ENCODE data around the gene TRIM59.

TRIM59 gene

GRCh38 chr3:160449636-160450598 lies at the start of gene TRIM59:
Gene TRIM59, minus strand, starts transcription at chr3:160449786. Its CDS starts 10,603 bp downstream, at chr3:160439183.
- DNase-seq = peak; percentile 98

- no peak for DNase-seq
Observed at GRCh38 chr3:160498202-160498601, 48.6 kb upstream of the TRIM59 start.

DNA sequence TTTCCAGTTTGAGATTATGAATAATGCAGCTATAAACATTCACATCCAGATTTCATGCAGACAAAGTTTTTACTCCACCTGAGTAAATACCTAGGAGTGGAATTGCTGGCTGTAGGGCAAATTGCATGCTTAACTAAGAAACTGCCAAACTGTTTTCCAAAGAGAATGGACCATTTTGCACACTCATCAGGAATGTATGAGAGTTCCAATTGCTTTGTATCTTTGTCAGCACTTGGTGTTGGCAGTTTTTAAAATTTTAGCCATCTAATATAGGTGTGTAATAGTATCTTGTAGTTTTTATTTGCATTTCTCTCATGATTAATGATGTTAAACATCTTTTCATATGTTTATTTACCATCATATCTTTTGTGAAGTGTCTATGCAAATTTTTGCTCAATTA lies 40.6 kb upstream of the TRIM59 start:
- DNase-seq = no peak

GRCh38 chr3:160486459-160486869 lies 36.9 kb upstream of the TRIM59 start:
- no peak for DNase-seq

DNA sequence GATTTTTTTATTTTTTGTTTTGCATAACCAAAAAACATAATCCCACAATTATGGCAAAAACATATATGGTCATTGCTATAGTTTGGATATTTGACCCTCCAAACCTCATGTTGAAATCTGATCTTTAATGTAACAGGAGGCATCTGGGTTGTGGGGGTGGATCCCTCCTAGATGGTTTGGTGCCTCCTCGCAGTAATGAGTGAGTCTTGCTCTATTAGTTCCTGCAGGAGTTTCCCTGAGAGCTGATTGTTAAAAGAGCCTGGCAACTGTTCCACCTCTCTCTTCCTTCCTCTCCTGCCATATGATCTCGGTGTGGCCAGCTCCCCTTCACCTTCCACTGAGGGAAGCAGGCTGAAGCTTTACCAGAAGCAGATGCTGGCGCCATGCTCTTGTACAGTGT lies 33.2 kb upstream of the TRIM59 start:
- no peak for DNase-seq

- DNase-seq = no peak
Observed at GRCh38 chr3:160481856-160482255, 32.3 kb upstream of the TRIM59 start.

DNA sequence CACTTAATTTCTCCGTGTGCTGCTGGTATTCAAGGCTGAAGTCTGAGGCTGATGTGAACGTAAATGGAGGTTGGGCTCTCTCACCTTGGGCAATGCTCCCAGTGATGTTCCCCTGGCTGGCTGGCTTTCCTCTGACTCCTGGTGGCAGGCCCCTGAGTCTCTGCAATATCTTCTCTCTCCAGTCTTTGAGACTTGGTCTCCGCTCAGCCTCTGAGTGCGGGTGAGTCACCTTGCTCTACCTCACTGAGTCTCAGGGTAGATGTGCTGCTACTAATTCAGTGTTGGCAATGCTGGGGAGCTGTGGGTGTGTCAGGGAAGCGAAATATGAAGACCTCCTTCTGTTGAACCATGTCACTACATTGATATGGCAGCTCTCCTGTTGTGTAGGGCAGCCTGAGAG lies 31.3 kb upstream of the TRIM59 start:
- no peak for DNase-seq

GRCh38 chr3:160479376-160479775 lies 29.8 kb upstream of the TRIM59 start:
- DNase-seq = no peak

DNA sequence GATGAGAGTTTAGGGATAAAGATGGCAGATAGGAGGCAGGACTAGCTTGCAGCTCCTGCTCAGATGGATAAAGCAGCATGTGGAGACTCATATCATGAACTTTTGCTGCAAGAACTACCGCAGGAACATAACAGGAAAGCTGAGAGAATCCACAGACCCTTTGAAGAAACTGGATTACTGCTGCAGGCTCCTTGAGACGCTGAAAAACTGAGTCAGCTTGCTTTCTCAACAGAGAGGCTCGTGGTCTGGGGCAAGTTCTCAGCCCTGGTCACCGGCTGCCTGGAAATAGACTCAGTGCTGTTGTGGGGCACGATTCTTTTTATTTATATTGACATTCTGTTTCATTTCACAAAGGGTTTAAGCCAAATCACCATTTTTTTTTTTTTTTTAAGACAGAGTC lies 28.8 kb upstream of the TRIM59 start:
- no peak for DNase-seq

DNA sequence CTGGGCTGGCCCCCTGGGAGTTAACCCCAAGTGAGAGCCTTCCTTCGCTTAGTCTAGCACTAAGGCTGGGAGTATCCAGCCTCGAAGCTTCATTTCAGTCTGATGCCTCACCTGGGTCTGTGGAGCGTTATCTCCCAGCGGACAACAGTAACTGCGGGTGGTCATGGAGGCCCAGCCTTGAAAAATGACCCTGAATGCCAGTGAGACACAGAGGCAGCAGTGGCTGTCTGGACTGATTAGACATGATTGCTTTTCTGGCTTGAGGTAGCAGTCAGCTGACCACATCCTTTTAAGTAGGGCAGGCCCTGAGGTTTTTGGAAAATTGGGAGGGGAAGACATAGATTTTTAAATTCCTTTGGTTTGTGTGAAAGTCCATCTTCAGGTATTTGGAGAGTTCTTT lies 28.2 kb upstream of the TRIM59 start:
- no peak for DNase-seq

DNA sequence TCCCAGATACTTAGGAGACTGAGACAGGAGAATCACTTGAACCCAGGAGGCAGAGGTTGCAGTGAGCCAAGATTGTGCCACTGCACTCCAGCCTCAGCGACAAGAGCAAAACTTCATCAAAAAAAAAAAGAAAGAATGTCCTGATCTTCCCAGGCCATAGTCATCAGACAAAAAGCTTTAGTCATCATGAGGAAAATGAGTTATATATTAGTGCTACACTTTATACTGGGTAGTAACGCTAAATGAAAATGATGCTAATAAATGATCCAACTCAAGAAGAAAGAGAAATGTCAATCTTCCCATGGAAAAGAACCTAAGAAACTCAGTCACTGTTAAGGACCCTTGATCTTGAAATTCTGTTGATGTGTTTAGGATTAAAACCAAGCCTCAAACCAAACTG lies 26.3 kb upstream of the TRIM59 start:
- DNase-seq = no peak

DNA sequence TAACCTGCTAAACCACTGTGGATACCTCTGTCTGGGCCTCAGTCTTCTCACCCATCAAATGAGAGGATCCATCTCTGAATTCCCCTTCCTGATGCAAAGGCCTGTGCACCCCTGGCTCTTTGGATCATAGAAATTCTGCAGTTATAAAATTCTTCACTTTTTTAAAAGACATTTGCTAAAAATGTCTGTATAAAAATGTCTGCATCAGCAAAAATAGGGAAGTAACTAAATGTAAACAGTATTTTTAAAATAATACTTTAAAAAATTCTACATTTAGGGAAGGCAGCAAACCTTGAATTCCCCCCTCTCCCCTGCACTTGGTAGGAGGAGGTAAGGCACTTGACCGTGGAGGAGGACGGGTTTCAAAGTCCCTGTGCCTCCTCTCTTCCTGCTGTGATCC lies 25.6 kb upstream of the TRIM59 start:
- no peak for DNase-seq

- DNase-seq = no peak
Observed at GRCh38 chr3:160474416-160474838, 24.8 kb upstream of the TRIM59 start.

DNA sequence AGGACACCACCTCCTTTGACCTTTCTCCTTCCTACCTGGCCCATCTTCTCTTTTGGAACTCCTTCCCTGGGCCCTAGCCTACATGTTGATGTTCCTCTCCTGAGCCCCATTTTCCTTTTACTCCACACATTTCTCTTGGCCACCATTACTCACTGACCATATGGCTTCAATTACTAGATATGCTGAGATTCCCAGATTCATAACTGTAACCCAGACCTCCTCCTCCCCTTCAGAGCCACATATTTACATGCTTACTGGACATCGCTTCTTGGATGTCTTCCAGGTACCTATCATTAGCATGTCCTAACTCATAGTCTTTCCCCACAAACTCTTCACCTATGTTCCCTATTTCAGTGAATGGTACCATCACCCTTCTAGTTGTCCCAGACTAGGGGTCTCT lies 24.4 kb upstream of the TRIM59 start:
- DNase-seq = no peak

GRCh38 chr3:160473221-160473620 lies 23.6 kb upstream of the TRIM59 start:
- no peak for DNase-seq

DNA sequence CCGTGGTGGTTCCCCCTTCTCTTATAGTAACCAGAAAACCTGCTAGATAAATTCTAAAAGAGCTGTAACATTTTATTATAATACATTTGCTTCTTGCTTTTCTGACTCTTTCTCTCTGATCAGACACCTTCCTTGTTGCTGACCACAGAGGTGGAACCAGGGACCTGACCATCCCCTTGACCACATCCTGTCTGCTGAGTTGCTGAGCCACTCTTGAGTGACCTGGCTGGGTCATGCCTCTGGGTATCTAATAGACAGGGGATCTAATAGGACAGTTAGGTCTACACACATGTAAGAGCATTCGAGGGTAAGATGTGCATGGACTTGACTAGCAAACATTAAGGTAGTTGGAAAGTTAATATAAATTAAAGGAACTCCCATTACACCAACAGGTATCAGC lies 22.8 kb upstream of the TRIM59 start:
- DNase-seq = no peak

- no peak for DNase-seq
Observed at GRCh38 chr3:160471892-160472291, 22.3 kb upstream of the TRIM59 start.

GRCh38 chr3:160470181-160470580 lies 20.6 kb upstream of the TRIM59 start:
- no peak for DNase-seq

- no peak for DNase-seq
Observed at GRCh38 chr3:160464971-160465370, 15.4 kb upstream of the TRIM59 start.

DNA sequence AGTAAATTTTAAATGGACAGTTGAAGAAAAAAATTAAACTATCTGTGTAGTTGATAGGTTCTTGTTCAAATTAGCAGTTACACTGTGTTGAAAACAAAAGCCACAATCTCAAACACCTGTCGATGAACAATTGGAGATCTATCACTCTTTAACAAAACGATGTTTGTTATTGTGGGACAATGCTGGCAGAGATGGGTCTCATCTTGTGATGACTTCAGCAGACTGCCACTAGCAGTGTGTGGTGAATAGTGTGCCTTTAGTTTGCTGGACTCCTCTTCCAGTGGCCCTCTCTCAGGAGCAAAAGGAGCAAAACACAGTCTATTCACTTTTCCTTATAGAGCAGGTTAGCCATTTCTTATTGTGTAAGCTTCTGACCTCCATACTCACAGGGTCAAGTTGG lies 14.7 kb upstream of the TRIM59 start:
- DNase-seq = no peak

GRCh38 chr3:160460033-160460432 lies 10.4 kb upstream of the TRIM59 start:
- DNase-seq = no peak

DNA sequence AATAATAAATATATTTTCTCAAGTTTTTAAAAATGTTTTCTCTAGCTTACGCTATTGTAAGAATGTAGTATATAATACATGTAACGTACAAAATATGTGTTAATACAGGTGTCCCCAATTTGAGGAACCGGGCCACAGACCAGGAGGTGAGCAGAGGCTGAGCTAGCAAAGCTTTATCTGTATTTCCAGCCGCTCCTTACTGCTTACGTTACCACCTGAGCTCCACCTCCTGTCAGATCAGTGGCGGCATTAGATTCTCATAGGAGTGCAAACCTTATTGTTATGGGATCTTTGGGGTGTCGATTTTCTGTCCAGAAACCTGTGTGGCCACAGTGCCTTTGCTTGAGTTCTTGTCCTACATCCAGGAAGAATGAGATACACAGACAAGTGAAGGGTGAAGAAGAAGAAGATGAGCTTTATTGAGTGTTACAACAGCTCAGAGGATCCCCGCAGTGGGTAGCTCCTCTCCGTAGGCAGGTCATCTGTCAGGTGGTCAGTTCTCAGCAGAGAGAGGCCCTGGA lies 9.9 kb upstream of the TRIM59 start:
- no peak for DNase-seq

GRCh38 chr3:160458151-160458550 lies 8.6 kb upstream of the TRIM59 start:
- DNase-seq = no peak

- no peak for DNase-seq
Observed at GRCh38 chr3:160455846-160456245, 6.3 kb upstream of the TRIM59 start.

- DNase-seq = no peak
Observed at GRCh38 chr3:160454995-160455394, 5.4 kb upstream of the TRIM59 start.

Measured in stimulated activated CD4-positive, alpha-beta T cell treated with anti-CD3 and anti-CD28 coated beads, Interleukin-15, amount 100 ng/mL, for 24 hours (primary cell).